SKM-1 (cell line): ENCODE results near the gene ADGRG3.
"Not testable (repeated sequence)": the region's sequence is repeated elsewhere in the genome, so short reads cannot be mapped to it uniquely, and the experiment has no call there.

Experiments
- DNase-seq: peaks from one replicate; lab custom pipeline; 2025; ENCODE audit not compliant: unreplicated experiment; lab: John Stamatoyannopoulos, UW

ADGRG3 gene

DNA sequence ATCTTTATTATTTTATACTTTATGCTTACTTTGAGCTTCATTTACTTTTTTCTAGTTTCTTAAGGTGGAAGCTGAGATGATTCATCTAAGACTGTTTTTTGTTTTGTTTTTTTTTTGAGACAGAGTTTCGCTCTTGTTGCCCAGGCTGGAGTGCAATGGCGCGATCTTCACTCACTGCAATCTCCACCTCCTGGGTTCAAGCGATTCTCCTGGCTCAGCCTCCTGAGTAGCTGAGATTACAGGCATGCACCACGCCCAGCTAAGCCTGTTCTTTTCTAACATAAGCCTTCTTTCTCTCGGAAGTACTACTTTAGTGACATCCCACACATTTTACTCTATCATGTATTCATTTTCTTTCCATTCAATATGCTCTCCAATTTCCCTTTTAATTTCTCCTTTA, 44.5 kb downstream of the ADGRG3 start:
- DNase-seq, result not testable (repeated sequence)

DNA sequence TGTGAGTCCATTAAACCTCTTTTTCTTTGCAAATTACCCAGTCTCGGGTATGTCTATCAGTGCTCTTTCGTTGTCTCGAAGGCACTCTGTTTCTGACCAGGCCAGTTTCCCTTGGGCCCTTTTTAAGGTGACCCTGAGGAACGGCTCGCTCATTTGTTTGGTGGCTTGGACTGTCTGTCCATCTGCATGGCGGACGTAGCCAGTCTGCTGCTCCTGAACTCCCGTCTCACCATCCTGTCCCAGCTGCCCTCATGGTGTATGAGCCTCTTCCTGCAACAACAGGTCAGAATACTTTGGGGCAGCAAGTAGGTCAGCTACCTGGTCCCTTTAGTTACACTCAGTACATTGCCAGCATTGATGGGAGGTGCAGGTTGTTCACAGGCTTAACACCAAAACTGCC, 45.5 kb downstream of the ADGRG3 start:
- DNase-seq, result no peak

DNA sequence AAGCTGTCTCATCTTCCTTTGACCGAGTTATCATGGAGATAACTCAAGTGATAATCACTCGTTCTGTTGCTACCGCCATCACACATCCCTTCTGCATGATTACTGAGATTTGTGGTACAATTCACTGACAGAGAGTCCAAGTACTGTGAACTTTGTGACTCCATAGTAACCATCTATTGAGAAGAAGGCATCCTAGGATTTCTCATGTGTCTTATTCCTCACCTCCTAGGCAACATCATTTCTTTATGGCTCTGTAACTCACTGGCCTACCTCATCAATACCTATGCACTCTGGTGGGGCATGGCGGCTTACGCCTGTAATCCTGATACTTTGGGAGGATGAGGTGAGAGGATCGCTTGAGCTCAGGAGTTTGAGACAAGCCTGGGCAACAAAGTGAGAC, 45.9 kb downstream of the ADGRG3 start:
- DNase-seq, result no peak

DNA sequence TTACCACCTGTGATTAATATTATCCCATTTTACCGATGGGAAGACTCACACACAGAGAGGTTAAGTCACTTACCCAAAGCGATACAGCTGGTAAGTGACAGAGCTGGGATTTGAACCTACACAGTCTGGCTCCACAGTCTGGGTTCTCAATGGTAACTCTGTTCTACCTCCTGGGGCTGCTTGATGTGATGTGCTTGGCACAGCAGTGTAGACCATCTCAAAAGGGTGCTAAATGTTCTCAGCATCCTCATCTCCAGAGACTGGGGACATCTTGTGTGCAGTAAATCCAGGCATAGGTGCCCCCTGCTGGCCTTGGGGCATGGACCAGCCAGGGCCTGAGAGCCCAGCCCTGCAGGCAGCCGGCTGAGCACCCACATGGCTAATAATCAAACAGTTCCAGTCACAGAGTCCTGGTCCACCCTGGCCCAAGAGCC, 52.1 kb downstream of the ADGRG3 start:
- peak; percentile 23 for DNase-seq

DNA sequence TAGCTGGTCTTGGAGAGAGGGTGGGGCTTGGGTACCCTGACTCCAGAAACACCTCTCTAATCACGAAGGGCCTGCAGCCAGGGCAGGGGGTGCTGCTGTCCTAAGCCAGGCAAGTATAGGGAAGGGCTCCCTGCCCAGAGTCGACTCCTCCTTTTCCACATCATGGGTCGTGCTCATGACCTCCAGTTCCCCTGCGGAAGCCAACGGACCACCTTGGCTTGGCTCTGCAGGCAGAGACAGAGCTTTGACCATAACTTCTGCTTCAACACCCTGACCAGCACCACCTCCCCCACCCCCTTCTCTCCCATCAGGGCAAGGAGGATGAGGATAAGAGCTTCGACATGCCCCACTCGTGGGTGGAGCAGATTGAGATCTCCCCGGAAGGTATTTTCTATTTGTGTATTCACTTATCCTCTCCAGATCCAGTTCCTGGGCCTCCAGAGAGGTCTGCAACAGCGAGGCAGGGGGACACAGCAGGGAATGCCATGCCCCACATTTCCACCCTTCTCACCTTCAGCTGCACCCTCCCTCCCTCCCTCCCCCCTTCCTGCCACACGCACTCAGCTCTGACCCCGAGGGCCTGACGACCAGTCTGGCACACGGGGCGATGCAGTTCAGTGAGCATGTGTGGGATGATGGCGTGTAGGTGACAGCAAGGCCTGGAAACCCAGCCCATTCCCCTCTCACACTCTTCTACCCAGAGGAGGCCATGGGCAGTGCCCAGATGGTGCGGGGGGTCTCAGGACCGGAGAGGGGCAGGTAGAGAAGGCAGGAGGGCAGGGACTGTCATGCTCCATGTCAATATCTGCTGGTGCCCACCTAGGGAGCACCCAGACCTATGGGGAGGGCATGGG, 53.5 kb downstream of the ADGRG3 start:
- no peak for DNase-seq

DNA sequence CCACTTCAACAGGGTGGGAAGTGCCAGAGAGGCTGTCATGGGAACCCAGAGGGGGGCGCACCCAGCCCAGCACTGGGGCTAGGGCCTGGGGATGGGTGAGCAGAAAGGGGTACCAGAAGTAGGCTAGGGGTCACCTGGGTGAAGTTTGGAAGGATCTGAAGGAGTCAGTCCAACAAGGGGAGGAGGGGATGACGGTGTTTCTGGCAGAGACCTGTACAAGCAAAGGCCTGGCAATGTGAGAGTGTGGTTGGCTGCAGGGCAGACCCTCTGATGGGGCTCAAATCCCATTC, 54.0 kb downstream of the ADGRG3 start:
- DNase-seq, result no peak

DNA sequence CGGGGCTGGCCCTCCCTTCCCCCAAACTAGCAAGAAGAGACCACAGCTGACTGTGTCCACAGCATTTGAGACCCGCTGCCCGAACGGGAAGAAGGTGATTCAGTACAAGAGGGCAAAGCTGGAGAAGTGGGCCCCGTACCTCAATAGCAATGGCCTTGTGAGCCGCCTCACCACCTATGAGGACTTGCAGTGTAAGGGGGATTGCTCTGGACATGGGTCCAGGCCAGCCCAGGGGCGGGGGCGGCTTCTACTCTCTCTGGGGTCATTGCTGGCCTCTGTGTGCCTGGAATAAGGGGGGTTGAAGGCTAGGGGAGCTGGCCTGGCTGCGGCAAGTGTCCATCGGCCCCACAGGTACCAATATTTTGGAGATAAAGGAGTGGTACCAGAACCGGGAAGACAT, 54.5 kb downstream of the ADGRG3 start:
- DNase-seq, result no peak

DNA sequence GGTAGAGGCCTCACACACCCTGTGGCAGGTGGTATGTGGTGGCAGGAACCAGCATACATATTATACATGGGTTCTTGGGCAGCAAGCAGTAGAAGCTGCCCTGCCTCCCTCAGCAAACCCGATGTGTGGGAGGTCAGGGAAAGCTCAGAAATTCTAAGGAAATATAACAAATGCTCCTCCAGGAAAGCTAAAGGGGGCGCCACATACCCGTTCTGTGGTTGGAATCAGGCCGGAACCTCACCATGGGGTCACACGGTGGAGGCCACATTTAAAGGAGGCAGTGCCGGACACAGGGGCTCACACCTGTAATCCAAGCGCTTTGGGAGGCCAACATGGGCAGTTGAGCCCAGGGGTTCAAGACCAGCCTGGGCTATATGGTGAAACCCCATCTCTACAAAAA, 55.1 kb downstream of the ADGRG3 start:
- DNase-seq, result no peak

DNA sequence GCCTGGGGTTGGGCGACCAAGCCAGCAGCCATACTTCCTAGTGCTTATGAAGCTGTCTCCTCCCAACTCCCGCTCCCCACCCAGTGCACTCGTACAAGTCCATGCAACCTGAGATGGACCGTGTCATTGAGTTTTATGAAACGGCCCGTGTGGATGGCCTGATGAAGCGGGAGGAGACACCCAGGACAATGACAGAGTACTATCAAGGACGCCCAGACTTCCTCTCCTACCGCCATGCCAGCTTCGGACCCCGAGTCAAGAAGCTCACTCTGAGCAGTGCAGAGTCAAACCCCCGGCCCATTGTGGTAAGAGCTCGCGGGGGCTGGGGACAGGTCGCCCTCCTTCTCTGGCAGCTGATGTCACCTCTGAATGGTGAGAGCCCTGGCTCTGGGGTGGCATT, 56.4 kb downstream of the ADGRG3 start:
- no peak for DNase-seq

DNA sequence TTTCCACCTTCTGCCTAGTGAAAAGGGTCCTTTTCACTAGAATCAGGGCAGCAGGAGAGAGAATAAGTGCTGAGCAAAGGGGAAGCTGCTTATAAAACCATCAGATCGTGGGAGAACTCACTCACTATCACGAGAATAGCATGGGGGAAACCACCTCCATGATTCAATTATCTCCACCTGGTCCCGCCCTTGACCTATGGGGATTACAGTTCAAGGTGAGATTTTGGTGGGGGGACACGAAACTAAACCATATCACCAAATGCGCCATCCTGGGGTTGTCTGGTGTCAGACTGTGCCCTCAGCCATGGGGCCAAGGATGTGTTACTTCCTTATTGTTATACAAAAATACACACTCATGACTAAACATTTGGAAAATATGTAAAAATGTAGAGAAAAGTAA, 57.0 kb downstream of the ADGRG3 start:
- DNase-seq, result no peak

DNA sequence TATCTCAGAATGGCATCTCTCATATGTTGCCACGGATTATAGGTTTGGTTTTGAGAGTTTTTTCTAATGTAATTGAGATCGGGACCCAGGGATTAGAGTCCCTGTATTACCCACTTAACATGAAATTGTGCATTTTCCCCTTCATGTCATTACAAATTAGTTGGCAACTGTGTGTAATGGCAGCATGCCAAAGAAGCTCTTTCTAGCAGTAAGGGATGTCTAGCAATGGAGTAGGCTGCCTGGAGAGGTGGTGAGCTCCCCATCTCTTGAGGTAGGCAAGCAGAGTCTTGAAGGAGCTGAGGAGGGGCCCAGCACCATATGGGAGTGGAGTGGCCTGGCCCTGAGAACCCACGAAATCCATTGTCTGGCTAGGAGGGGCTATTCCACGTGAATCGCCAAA, 57.4 kb downstream of the ADGRG3 start:
- no peak for DNase-seq

DNA sequence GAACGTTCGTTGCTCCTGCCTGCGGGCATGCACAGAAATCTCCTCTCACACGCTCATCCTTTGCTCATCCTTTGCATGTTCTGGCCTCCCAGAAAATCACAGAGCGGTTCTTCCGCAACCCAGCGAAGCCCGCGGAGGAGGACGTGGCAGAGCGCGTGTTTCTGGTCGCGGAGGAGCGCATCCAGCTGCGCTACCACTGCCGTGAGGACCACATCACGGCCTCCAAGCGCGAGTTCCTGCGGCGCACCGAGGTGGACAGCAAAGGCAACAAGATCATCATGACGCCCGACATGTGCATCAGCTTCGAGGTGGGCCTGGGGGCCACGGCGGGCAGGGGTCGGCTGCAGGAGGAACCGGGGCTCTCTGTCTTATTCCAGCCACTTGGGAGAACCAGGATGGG, 57.9 kb downstream of the ADGRG3 start:
- DNase-seq, result no peak

DNA sequence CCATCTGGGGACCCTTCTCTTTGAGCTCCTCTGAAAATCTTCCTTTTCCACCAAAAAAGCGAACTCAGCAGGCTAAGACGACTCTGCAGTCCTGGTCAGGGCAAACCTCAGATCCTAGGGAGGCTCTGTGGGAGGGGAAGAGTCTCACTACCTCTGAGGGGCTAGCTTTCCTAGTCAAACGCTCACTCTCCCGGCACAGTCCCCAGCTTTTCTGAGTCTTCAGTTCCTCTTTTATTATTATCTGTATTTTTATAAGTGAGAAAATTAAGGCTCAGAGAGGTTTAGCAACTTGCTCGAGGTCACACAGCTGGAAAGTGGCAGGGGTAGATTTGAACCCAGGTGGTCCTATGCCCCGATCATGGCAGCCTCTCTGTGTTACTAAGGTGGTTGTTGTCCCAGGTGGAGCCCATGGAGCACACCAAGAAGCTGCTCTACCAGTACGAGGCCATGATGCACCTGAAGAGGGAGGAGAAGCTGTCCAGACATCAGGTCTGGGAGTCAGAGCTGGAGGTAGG, 58.4 kb downstream of the ADGRG3 start:
- no peak for DNase-seq

DNA sequence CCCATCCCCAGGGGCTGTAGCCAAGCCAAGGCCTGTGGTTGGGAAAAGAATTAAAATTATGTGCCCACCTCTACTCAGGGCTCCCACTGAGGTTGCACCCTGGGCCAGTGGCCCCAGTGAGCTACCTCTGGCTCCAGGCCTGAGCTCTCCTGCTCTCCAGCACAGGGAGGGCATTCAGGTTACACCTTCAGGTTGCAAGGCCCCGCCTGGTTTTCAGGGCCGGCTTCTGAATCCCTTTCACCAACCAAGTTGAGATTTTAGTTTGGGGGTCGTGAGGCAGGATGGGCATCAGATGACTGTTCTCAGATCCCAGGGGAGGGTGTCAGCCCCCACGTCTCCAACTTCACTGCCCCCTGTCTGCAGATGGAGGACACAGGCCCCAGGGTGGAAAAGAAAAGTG, 59.5 kb downstream of the ADGRG3 start:
- DNase-seq, result no peak

DNA sequence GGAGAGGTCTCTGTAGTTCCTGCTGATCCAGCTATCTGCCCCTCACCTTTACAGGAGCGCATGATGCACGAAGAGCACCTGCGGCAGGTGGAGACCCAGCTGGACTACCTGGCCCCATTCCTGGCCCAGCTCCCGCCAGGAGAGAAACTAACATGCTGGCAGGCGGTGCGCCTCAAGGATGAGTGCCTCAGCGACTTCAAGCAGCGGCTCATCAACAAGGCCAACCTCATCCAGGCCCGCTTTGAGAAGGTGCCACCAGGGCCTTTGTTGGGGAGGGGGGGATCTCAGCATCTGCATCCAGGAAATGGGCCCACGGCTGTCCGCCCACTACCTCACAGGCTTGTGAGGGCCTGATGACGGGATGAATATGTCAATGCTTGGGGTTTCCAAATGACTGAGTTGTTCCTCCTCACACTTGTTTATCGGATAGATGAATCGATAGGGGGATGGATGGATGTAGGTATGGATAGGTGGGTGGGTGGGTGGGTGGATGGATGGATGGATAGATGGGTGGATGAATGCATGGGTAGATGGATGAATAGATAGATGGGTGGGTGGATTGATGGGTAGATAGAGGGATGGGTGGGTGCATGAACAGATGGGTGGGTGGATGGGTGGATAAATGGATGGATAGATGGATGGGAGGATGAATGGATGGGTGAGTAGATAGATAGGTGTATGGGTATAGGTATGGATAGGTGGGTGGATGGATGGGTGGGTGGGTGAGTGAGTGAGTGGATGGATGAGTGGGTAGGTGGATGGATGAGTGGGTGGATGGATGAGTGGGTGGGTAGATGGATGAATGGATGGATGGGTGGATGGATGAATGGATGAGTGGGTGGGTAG, 60.5 kb downstream of the ADGRG3 start:
- no peak for DNase-seq

DNA sequence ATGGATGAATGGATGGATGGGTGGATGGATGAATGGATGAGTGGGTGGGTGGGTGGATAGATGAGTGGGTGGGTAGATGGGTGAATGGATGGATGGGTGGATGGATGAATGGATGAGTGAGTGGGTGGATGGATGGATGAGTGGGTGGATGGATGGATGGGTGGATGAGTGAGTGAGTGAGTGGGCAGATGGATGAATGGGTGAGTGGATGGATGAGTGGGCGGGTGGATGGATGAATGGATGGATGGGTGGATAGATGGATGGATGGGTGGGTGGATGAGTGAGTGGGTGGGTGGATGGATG, 61.0 kb downstream of the ADGRG3 start:
- no peak for DNase-seq

DNA sequence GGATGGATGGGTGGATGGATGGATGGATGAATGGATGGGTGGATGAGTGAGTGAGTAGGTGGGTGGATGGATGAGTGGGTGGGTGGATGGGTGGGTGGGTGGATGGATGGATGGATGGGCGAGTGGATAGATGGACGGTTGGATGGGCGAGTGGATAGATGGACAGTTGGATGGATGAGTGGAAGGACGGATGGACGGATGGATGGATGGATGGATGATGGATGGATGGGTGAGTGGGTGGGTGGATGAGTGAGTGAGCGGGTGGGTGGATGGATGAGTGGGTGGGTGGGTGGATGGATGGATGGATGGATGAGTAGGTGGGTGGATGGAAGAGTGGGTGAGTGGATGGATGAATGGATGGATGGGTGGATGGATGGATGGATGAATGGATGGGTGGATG, 61.7 kb downstream of the ADGRG3 start:
- DNase-seq, result not testable (repeated sequence)

DNA sequence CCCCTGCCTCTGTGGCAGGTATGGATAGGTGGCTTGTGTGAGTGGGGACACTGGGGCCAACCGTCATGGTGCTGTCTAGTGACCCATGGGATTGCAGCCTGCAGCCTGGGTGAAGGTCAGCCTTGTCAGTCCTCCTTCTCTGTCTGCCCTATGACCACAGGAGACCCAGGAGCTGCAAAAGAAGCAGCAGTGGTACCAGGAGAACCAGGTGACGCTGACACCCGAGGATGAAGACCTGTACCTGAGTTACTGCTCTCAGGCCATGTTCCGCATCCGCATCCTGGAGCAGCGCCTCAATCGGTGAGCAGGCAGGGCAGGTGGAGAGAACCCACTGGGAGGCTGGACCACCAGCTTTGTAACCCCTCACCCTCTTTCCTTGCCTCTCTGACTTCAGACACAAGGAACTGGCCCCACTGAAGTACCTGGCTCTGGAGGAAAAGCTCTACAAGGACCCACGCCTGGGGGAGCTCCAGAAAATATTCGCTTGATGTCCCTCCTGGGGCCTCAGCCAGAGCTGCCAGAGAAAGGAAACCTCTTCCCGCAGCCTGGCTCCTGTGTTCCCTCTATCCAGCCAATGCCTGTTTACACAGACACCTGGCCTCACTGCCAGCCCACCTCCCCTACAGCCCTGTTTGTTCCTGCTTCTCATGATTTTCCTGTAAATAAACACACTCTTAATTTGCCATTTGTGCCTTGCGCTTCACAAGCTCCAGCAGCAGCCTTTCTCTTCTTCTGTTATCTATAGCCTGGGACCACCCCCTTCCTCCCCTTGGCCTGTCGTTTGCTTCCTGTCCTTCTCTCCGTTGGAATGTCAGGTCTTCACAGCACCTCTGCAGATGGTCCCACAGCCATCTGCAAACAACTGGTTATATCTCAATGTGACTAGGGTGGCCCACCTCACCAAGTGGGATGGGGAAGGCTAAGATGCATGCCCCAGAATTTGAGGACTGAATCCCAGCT, 62.9 kb downstream of the ADGRG3 start:
- DNase-seq, result no peak

DNA sequence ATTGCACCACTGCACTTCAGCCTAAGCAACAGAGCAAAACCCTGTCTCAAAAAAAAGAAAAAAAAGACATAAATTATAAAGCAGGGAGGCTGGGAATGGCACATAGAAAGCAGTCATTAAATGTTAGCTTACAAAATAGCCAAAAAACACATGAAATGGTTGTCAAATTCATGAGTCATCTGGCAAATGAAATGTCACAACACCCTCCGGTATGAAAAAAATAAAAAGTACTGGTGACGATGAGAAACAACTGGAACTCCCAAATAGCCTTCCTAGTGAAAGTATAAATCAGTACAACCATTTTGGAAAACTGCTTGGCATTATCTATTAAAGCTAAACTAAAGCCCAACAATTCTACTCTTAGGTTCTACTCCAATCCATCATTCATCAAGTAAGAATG, 63.9 kb downstream of the ADGRG3 start:
- no peak for DNase-seq

DNA sequence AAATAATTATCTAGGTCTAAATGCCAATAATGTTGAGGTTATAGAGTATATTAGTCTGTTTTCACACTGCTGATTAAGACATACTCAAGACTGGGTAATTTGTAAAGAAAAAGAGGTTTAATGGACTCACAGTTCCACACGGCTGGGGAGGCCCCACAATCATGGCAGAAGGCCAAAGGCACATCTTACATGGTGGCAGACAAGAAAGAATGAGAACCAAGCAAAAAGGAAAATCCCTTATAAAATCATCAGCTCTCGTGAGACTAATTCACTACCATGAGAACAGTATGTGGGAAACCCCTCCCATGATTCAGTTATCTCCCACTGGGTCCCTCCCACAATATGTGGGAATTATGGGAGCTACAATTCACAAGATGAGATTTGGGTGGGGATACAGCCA, 64.6 kb downstream of the ADGRG3 start:
- no peak for DNase-seq

DNA sequence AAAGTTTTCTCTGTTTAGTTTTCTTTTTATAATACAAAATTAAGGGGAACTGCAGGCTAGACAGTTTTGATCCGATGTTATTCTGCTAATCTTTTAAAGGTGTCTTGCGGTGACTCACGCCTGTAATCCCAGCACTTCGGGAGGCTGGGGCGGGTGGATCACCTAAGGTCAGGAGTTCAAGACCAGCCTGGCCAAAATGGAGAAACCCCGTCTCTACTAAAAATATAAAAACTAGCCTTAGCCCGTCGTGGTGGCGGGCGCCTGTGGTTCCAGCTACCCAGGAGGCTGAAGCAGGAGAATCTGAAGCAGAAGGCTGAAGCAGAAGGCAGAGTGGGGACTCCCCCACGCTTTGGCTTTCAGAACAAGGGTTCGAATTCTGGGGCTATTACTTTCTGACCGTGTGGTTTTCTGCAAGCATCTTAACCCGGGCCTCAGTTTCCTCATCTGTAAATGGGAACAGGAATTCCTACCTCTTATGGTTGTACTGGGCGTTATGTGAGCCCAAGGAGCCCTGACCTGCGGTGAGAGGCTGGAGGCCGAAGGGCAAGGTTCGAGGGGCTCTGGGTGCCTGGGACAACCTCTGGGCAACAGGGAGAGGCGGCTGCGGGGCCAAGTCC, 66.3 kb downstream of the ADGRG3 start:
- DNase-seq, result no peak
